Glomerular endothelial cell (primary cell): ENCODE data around the gene HPCAL1. TPM values are rescaled to one million over a fixed set of nuclear protein-coding genes. Genes with fewer than 3 reads are reported as not detected.

ENCODE experiments used
- DNase-seq: peaks from one replicate; pipeline ENCODE4 v3.0.0-alpha.2; 2011; ENCODE audit warnings: low read depth, low spot score; ENCODE audit errors: extremely low read depth
- total RNA-seq: library from RNA; depleted of rRNA; stranded (reverse); fragments of >200 nt; gene quantifications from 2 replicates; pipeline ENCODE4 v1.2.3, GENCODE V29; 2015

Gene HPCAL1
- total RNA-seq, 1 donor from 2014 or later, result 114 TPM

GRCh38 chr2:10400978-10401951 lies 98.6 kb downstream of the HPCAL1 start:
- DNase-seq, result no peak

DNA sequence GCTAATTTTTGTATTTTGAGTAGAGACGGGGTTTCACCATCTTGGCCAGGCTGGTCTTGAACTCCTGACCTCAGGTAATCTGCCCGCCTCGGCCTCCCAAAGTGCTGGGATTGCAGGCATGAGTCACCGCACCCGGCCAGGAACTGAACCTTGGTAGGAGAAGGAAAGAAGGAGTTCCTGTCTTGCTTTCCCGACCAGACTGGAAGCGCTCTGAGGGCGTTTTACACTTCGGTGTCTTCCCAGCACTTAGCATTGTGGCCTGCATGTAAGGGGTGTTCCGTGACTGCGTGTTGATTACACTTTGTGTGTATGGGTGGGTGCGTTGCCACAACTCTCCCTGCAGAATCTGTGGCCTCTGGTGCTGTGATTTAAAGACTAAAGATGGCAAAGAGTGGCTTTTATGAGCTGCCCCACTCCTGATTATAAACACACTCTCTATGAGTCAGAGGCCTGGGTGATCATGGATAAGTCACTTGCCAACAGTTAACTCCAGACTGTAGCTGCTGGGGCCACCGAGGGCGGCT lies 99.4 kb downstream of the HPCAL1 start:
- DNase-seq, result no peak

- DNase-seq, result no peak
These were observed 100.0 kb downstream of the HPCAL1 start for GRCh38 chr2:10402653-10403215.

DNA sequence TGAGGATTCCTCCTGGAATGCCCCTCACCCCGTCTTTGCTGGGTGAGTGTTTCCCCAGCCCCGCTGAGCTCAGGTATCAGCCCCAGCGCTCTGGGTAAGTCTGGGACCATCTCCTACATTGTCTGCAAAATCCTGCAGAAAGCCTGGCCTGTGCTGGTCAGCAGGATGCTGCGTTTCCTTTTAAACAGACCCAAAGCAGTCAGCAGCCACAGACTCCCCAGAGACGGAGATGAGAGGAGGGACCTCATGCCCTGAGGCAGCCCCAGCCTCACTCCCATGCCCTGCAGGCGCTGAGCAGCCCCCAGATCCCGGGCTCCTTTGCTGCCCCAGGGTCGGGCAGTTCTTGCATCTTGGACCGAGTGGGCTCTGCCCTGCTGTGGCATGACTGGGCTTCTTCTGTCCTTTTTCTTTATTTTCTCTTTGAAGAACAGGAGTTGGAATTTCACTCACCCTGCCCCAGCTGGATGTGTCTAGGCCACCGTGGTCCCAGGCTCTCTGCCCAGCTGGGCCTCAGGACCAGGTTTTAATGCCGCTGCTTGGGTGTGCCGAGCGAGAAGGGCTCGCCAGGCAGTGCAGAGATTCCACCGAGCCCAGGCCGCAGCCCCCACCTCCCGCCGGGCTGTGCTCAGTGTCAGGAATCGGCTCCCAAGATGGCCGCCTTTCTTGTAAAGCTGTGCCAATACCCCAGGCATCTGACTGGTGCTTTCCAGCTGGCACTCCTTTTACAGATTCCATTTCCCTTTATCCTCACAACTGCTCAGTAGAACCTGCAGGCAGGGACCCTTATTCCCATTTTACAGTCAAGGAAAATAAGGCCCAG lies 101.8 kb downstream of the HPCAL1 start:
- DNase-seq, result no peak

DNA sequence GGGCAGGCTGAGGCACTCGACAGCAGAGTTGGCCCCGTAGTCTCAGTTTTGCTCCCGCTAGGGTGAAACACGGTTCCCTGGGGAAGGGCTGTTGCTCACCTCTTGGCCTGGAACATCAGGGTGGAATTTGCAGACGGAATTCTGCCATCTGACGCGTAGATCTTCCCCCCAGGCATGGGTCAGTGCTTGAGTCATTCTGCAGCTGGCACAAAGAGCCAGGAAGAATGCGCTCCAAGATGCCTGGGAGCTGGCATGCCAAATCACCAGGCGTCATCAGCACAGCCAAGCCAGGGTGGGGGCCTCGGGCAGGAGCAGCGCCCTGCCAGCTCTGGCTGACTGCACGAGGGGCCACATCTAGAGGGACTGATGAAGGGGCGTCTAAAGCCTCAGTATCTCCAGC lies 102.7 kb downstream of the HPCAL1 start:
- peak; percentile 69 for DNase-seq

- DNase-seq, result no peak
These were observed 103.3 kb downstream of the HPCAL1 start for GRCh38 chr2:10406016-10406415.

DNA sequence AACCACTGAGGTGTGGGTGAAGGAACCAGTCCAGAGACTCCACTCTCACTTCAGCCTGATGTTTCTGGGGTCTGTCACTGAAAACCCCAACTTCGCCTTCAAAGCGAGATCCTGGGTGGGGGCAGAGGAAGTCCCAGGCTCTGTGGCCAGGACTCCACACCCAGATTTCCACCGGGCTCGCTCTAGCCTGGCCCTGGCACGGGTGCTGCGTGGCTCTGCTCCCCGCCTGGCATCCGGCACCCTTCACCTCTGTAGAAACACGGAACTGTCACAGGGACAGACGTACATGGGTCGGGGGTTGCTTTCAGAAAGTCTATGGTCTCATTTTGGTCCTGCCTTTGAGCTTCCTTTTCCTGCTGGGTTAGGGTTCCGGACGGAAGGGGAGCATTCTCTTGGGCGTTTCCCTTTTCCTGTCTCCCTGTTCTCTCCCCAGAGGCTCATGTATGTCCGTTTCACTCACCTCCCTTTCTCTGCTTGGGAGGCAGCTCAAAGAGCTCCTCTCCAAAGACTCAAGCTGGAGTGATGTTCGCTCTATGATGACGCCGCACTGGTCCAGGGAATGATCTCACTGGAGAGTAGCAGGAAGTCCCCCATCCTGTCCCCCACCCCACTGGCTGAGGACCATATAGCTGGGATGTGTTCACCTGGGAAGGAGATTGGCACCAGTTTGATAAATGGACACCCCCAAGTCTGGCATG lies 103.9 kb downstream of the HPCAL1 start:
- DNase-seq, result no peak

- DNase-seq, result no peak
These were observed 104.7 kb downstream of the HPCAL1 start for GRCh38 chr2:10407432-10407831.

DNA sequence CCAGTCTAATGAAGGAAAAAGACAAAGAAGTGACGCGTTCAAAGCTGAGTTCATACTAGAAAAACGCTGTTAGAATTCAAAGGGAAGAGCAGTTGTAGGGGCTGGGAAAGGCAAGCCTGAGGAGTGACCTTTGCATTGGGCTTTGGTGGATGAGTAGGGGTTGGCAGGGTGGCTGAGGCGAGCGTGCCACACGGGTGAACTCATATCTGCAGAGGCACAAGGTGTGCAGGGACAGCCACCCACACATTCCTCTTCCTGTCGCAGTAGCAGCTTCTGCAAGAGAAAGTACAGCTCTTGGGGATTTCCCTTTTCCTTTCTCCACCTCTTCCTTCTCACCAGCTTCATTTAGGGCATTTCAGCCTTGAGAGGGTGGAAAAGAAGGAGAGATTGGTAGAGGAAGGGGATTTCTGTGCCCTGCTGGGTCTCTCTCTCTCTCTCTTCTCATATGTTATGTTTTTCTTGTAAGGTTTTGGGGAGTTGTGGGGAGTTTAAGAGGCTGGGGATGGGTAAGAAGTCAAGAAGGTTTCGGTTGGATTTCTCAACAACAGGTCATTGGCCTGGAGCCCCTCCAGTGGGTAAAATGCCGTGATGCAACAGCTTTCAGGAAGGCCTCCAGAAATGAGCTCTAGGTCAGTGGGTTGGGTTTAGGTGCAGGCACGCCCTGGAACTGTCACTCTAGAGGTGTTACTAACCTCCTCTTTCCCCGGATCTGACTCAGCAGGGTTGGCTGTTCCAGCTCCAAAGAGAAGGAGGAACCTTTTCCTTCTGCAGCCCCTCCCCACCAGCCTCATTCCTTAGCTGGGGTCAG lies 105.3 kb downstream of the HPCAL1 start:
- no peak for DNase-seq

DNA sequence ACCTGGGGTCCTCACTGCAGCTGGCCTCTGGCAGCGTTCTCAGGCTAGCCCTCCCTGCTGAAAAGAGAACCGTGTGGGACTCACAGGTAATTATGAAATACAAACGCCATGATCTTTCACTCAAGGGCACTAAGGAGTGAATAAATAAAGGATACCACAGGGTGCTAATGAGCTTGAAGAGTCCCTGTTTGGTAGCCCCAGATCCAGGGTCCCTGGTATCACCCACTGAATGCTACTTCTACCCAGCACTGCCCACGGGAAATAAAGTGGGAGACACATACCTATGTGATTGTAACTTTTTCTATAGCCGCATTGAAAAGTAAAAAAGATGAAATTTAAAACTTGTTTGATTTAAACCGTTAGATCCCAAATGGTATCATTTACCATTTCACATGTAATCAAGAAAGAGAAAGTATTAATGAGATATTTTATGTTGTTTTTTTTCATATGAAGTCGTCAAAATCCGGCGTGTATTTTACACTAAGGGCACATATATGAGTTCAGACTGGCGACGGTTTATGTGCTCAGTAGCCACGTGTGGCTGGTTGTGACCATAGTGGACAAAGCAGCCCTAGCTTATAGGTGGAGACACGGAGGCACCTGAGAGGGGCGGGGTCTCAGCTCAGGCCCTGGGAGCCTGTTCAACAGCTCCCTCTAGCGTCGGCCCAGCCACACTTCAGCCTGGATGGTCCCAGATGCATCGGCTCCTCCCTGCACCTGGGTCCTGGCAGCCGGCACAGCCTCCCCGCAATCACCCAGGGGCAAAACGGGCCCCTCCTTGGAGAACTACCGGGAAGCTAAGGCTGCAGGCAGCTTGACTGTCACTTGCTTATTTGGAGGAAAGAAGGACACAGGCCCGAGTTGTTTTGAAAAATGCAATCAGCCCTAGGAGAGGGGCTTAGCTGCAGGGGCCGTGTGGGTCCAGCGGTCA lies 106.2 kb downstream of the HPCAL1 start:
- no peak for DNase-seq

GRCh38 chr2:10410001-10410822 lies 107.5 kb downstream of the HPCAL1 start:
- no peak for DNase-seq

GRCh38 chr2:10410823-10411437 lies 108.2 kb downstream of the HPCAL1 start:
- no peak for DNase-seq

- no peak for DNase-seq
These were observed 108.9 kb downstream of the HPCAL1 start for GRCh38 chr2:10411557-10411956.

DNA sequence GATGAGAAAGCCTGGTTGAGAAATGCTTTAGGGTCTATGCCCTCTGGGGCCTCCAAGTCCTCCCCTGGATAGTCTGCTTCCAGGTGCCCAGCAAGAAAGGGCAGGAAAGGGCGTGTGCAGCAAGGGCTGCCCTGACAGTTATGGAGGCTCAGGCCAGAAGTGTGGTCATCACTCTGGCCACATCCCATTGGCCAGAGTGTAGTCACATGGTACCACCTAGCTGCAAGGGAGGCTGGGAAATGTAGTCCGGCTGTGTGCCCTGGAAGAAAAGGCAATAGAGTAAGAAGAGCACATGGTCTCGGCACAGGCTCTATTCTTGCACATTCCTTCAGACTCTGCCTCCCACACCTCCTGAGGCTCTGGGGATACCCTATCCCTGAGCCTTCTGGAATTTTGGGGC lies 109.7 kb downstream of the HPCAL1 start:
- no peak for DNase-seq

GRCh38 chr2:10413503-10413902 lies 110.8 kb downstream of the HPCAL1 start:
- no peak for DNase-seq

DNA sequence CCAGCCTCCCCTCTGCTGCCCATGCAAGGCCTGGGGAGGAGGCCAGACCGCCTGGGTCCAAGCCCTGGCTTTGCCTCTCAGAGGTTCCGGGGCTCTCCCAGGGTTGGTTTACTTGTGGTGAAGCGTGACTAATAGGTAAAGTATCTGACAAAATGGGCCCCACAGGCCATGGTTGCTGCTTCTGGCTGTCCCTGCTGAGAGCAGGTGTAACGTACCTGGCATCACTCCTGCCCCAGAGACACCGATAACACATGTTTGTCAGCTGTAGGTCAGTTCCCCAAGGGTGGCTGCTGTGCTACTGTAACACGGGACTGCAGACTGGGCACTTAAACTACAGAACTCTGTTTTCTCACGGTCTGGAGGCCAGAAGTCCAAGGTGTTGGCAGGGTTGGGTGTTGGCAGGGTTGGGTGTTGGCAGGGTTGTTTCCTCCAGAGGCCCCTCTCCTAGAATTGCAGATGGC lies 111.3 kb downstream of the HPCAL1 start:
- no peak for DNase-seq

DNA sequence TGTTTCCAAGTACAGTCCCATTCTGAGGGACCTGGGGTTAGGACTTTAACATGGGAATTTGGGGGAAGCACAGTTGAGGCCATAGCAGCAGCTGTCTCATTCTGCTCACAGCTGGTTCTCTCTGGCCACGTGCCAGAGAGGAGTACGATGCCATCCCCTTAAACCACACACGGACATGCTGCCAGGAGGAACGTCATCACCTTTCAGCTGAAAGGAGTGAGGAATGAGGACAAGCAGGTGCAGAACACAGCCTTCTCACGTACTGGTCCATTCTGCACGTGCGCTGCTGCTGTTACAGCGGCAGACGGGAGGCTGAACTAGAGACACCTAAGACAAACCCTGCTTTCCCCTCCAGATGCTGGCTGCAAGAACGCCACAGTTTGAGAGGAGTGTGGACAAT lies 111.9 kb downstream of the HPCAL1 start:
- no peak for DNase-seq
